T47D (cell line): ENCODE measurements around the gene NAPSA.
A peak's percentile ranks its signal among the peaks of the same experiment; 100 is the strongest.

ENCODE experiments used
- DNase-seq, 2 experiments: peaks; one replicate each; pipeline versions ENCODE4 v3.0.0 to v3.0.0-alpha.2; 2011 to 2012; ENCODE audit warnings: low read depth in 1 of 2, low spot score in 1 of 2
- JUND ChIP-seq: IDR thresholded peaks from 2 replicates; pipeline ENCODE4 v1.6.1; 2012; ENCODE audit warnings: low read depth
- in situ Hi-C: cut with HindIII; loops from 2 replicates; pipeline ENCODE4 v1.10.0; 2016; ENCODE audit warnings: low sequenced_read_pairs, low pct_unique_long_range_greater_than_20kb

The NAPSA gene

GRCh38 chr19:50321831-50322230 is 43.6 kb downstream of the NAPSA start:
- no peak for TF ChIP-seq JUND
- in situ Hi-C loops: no loop called here
- no peak for DNase-seq

- no peak for TF ChIP-seq JUND
- no peak for DNase-seq
- in situ Hi-C loops: no loop called here
These were observed 44.8 kb downstream of the NAPSA start for GRCh38 chr19:50320596-50320995.

- no peak for DNase-seq
- in situ Hi-C loops: no loop called here
- no peak for TF ChIP-seq JUND
These were observed 45.4 kb downstream of the NAPSA start for GRCh38 chr19:50320051-50320450.

GRCh38 chr19:50319156-50319555 is 46.3 kb downstream of the NAPSA start:
- DNase-seq: no peak
- no peak for TF ChIP-seq JUND
- in situ Hi-C loops: no loop called here

- no peak for TF ChIP-seq JUND
- DNase-seq: no peak
- in situ Hi-C loops: no loop called here
These were observed 47.0 kb downstream of the NAPSA start for GRCh38 chr19:50318438-50318837.

- no peak for TF ChIP-seq JUND
- no peak for DNase-seq
- in situ Hi-C loops: no loop called here
These were observed 48.3 kb downstream of the NAPSA start for GRCh38 chr19:50317115-50317514.

- TF ChIP-seq JUND: no peak
- in situ Hi-C loops: no loop called here
- peak in 1 of 2 experiments; percentile 44 for DNase-seq
These were observed 49.5 kb downstream of the NAPSA start for GRCh38 chr19:50315773-50316448.

- no peak for DNase-seq
- no peak for TF ChIP-seq JUND
- in situ Hi-C loops: no loop called here
These were observed 50.4 kb downstream of the NAPSA start for GRCh38 chr19:50314724-50315708.

GRCh38 chr19:50313812-50314536 is 51.5 kb downstream of the NAPSA start:
- peak in 1 of 2 experiments; percentile 61 for DNase-seq
- in situ Hi-C loops: no loop called here

GRCh38 chr19:50312967-50313811 is 52.2 kb downstream of the NAPSA start:
- TF ChIP-seq JUND: no peak
- in situ Hi-C loops: no loop called here
- DNase-seq: no peak

More at GRCh38 chr19:50313812-50314536, 51.5 kb downstream of the NAPSA start:
- TF ChIP-seq JUND: no peak

GRCh38 chr19:50311723-50312635 is 53.5 kb downstream of the NAPSA start:
- DNase-seq: peak; percentile 58 to 86

More at GRCh38 chr19:50311723-50312635, 53.5 kb downstream of the NAPSA start:
- TF ChIP-seq JUND: no peak
- in situ Hi-C loops: no loop called here
